K562 (cell line): Measurements from ENCODE around the gene ERFL. TPM values are rescaled to one million over a fixed set of nuclear protein-coding genes. Genes with fewer than 3 reads are reported as not detected.

Experiments used
- ATAC-seq: fragments of 200-7000 bp; cut with Tn5 transposase; 3 replicates; pipeline ENCODE4 v1.9.1; 2020; ENCODE audit warnings: moderate library complexity
- BruUV-seq: library from RNA; stranded (reverse); fragments of 400-500 nt; replicated peaks from 2 replicates; lab custom pipeline; 2021; lab: Mats Ljungman, UMichigan
- CTCF ChIA-PET: fragments of 300-600 bp; formaldehyde crosslinking; extraction: SDS; loops from one replicate; lab custom pipeline; 2021; ENCODE audit warnings: low intra/inter-chr PET ratio; lab: Yijun Ruan, JAX
- POLR2A ChIA-PET: fragments of 300-600, 350-650 bp; sonication (Branson Sonifier 250); formaldehyde crosslinking; extraction: SDS; loops from one replicate; lab custom pipeline; 2021; ENCODE audit warnings: antibody characterized with exemption, inconsistent platforms; lab: Yijun Ruan, JAX
- DNase-seq, 4 experiments: peaks; one replicate each; pipeline versions ENCODE4 v3.0.0 to v3.0.0-alpha.2; 2011 to 2018; ENCODE audit warnings: low spot score in 3 of 4, mixed read lengths in 3 of 4; ENCODE audit errors: extremely low read depth in 1 of 4
- FAIRE-seq: peaks from 2 replicates; lab custom pipeline; 2011; peaks lifted over from hg19 to GRCh38; lab: Jason Lieb, UNC
- H2AFZ ChIP-seq: 2 replicates; pipeline ENCODE4 v1.6.0; 2011; ENCODE audit warnings: low read depth, low read length, control low read depth, inconsistent platforms
- H3K27ac ChIP-seq: fragments of 200-600 bp; 3 replicates; pipeline ENCODE4 v1.8.0; 2011; ENCODE audit warnings: low read depth, mild to moderate bottlenecking, control low read depth, inconsistent platforms, low read length, moderate library complexity, mixed read lengths; ENCODE audit errors: extremely low read depth
- H3K27me3 ChIP-seq, 2 experiments: fragments of 300-600 bp in 1 of 2; 2 replicates in 1 of 2; 3 replicates in 1 of 2; pipeline versions ENCODE4 v1.6.0 to v1.8.0; 2011; ENCODE audit warnings: inconsistent platforms in 2 of 2, low read length in 2 of 2, mild to moderate bottlenecking in 1 of 2, mixed read lengths in 1 of 2, moderate library complexity in 1 of 2; ENCODE audit not compliant: control insufficient read depth in 2 of 2, insufficient read depth in 2 of 2
- H3K36me3 ChIP-seq: fragments of 300-600 bp; 3 replicates; pipeline ENCODE4 v1.8.0; 2011; ENCODE audit warnings: mild to moderate bottlenecking, low read length, inconsistent platforms; ENCODE audit not compliant: control insufficient read depth, insufficient read depth
- H3K4me1 ChIP-seq, 2 experiments: fragments of 200-600 bp in 1 of 2; replicated peaks in 1 of 2; 2 replicates in 1 of 2; 3 replicates in 1 of 2; pipeline versions ENCODE4 v1.5.1 to v1.8.0; 2011; ENCODE audit warnings: inconsistent platforms in 2 of 2, low read length in 2 of 2, mild to moderate bottlenecking in 1 of 2, mixed read lengths in 1 of 2, moderate library complexity in 1 of 2; ENCODE audit not compliant: control insufficient read depth in 2 of 2, insufficient read depth in 2 of 2
- H3K4me2 ChIP-seq: 2 replicates; pipeline ENCODE4 v1.6.1; 2011; ENCODE audit warnings: low read length, control low read depth, inconsistent platforms, mixed read lengths; ENCODE audit not compliant: insufficient read depth
- H3K4me3 ChIP-seq: fragments of 200-600 bp; sonication (generic), shearing (Covaris generic); 2 replicates; pipeline ENCODE4 v1.5.1; 2016; ENCODE audit warnings: control low read depth, inconsistent platforms
- H3K79me2 ChIP-seq: fragments of 200-600 bp; 3 replicates; pipeline ENCODE4 v1.8.0; 2011; ENCODE audit warnings: low read length, inconsistent platforms; ENCODE audit not compliant: control insufficient read depth, insufficient read depth
- H3K9ac ChIP-seq, 2 experiments: 2 replicates each; pipeline versions ENCODE4 v1.6.0 to v1.6.1; 2011; ENCODE audit warnings: low read depth in 2 of 2, low read length in 2 of 2, control low read depth in 1 of 2, inconsistent platforms in 1 of 2, mild to moderate bottlenecking in 1 of 2, mixed read lengths in 1 of 2; ENCODE audit not compliant: insufficient read depth in 1 of 2
- H3K9me1 ChIP-seq: one replicate; pipeline ENCODE4 v1.6.0; 2011; ENCODE audit warnings: inconsistent platforms, mild to moderate bottlenecking, low read length, moderate library complexity; ENCODE audit not compliant: control insufficient read depth, insufficient read depth
- H3K9me3 ChIP-seq: replicated peaks from 2 replicates; pipeline ENCODE4 v1.5.1; 2011; ENCODE audit warnings: low read depth, low read length, inconsistent platforms; ENCODE audit not compliant: control insufficient read depth, insufficient read depth
- H4K20me1 ChIP-seq: replicated peaks from 2 replicates; pipeline ENCODE4 v1.6.1; 2011; ENCODE audit warnings: low read length, inconsistent platforms, mixed read lengths; ENCODE audit not compliant: control insufficient read depth, insufficient read depth
- MNT ChIP-seq, 2 experiments: fragments of 450-650 bp; conservative IDR thresholded peaks; 2 replicates each; pipeline ENCODE4 v1.6.1; 2017; ENCODE audit warnings: mild to moderate bottlenecking in 2 of 2, moderate library complexity in 2 of 2
- TFAP4 ChIP-seq: sonication (generic); formaldehyde crosslinking; IDR thresholded peaks from 2 replicates; pipeline ENCODE4 v1.8.0; 2022; ENCODE audit warnings: missing genetic modification reagents, mild to moderate bottlenecking, moderate library complexity, borderline replicate concordance
- WGBS: fragments of 100-300 bp; shearing (Covaris generic); methylation state at CpG from one replicate; pipeline ENCODE4 v1.1.6; 2016; ENCODE audit warnings: low coverage, mixed read lengths; ENCODE audit not compliant: insufficient coverage; ENCODE audit errors: missing lambda C conversion rate; 5-methylcytosine and 5-hydroxymethylcytosine counted together
- in situ Hi-C: fragments of 300-500 bp; cut with MboI; formaldehyde crosslinking; loops from 4 replicates; pipeline ENCODE4 v1.15.0; 2018; ENCODE audit warnings: inconsistent platforms, mixed read lengths
- intact Hi-C: fragments of 100-400 bp; cut with micrococcal nuclease; formaldehyde crosslinking; loops from 2 replicates; pipeline ENCODE4 v1.14.2; 2022
- polyA plus RNA-seq, 8 experiments: library from polyadenylated mRNA; depleted of rRNA in 4 of 8; stranded (reverse) in 5 of 8; unstranded in 3 of 8; fragments of >200 nt; fragmentation: Nextera tagmentation in 2 of 8; fragmentation: Illumina TruSeq in 1 of 8; extraction: Ambion mirVana in 2 of 8; extraction: Trizol in 1 of 8; gene quantifications; 2 replicates each; pipeline versions ENCODE4 v1.2.1 to v1.2.3, GENCODE V29; 2011 to 2014; ENCODE audit warnings: inconsistent platforms in 1 of 8, missing spikeins in 1 of 8
- total RNA-seq, 7 experiments: library from RNA; depleted of rRNA in 6 of 7; stranded (reverse); fragments of >200 nt in 6 of 7; fragmentation: Illumina TruSeq in 2 of 7; extraction: Trizol in 2 of 7; gene quantifications; 2 replicates each; pipeline versions ENCODE4 v1.2.1 to v1.2.3, GENCODE V29; 2011 to 2021; ENCODE audit warnings: low replicate concordance in 1 of 7

The ERFL gene
- total and polyA plus RNA-seq, 9 of the 15 experiments (the other 6 are each of a cell fraction or from before 2014, with no cell fraction given) = 0.07 to 0.75 (median 0.32) TPM; not detected in 4

DNA sequence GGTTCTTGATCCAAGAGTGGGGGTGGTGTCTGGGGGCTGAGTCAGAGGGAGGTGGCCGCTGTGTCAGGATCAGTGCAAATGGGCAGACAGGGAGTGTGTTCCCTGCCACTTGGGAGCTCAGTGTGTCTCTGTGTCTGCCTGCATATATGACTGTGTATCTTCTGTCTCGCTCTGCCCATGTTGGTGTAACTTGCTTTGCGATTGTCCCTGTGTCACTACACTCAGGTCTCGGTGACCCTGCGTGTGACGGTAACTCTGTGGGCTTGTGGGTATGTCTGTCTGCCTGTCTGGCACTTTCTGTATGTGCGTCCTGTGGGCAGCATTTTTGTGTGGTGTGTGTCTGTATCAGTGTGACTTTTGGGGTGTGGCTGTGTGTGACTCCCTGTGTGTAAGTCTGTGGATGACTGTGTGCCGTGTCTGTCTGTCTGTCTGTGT, 8.2 kb upstream of the ERFL start:
- in situ Hi-C loops = no loop called here
- no peak for DNase-seq
- FAIRE-seq = no peak
- Histone ChIP-seq H3K27me3 (no peaks in the 10 kb centered on the region), H3K4me1 (peaks cover 12 to 72% of the 10 kb centered on the region in 2 experiments; a peak in 3 of 5 replicates), H3K4me2 (no peak overlapping the region), H3K4me3 (no peak overlapping the region), H3K9me3 (no peaks in the 10 kb centered on the region)
- no TSS peak for BruUV-seq
- POLR2A ChIA-PET = interaction anchor here (1.1 to 1.4 kb wide), 2 partner anchors 8 to 21 kb away, joined by 3 to 5 read pairs; partner anchors contain the start of gene ERFL
- WGBS = 52% methylated on average over 8 of the region's 8 CpGs
- intact Hi-C loops = no loop called here
- TF ChIP-seq TFAP4 (0 out of 2 replicates have a peak, but pooled peaks have one; percentile 11), MNT (conservative IDR thresholded peaks at IDR 0.05) (no peak)
- TF ChIP-seq, all 486 proteins: peak for 1
- CTCF ChIA-PET = interaction anchor here (0.8 kb wide), 1 partner anchor 26 kb away, joined by 3 read pairs; no protein-coding TSS in a partner anchor
- Histone ChIP-seq H2AFZ (no peak overlapping the region), H3K9ac (peak overlapping the region in 1 of 2 experiments; percentile 79; a peak in 1 of 4 replicates), H3K79me2 (no peaks in the 10 kb centered on the region), H4K20me1 (0 out of 2 replicates have a peak, but pooled peaks cover 3% of the 10 kb centered on the region), H3K27ac (no peak overlapping the region; the same call in 2 of the 3 replicates), H3K9me1 (no peaks in the 10 kb centered on the region), H3K36me3 (no peaks in the 10 kb centered on the region)
- no peak for ATAC-seq
